A549 (cell line): Measurements from ENCODE around the gene TNNC1. TPM values are rescaled to one million over a fixed set of nuclear protein-coding genes. Genes with fewer than 3 reads are reported as not detected.

Experiments used
- ATAC-seq, 2 experiments: fragments of 200-7000 bp in 1 of 2; fragments of >200 bp in 1 of 2; cut with Nextera tagmentation in 1 of 2; cut with Tn5 transposase in 1 of 2; 3 replicates each; pipeline versions ENCODE4 v1.8.0 to v1.9.1; 2018 to 2020; ENCODE audit warnings: mild to moderate bottlenecking in 1 of 2, moderate library complexity in 1 of 2
- CTCF ChIA-PET: fragments of 300-600 bp; sonication (Branson Sonifier 250); formaldehyde crosslinking; extraction: SDS; loops from one replicate; lab custom pipeline; 2021; ENCODE audit warnings: antibody characterized with exemption, inconsistent platforms; lab: Yijun Ruan, JAX
- POLR2A ChIA-PET: fragments of 350-600 bp; formaldehyde crosslinking; extraction: SDS; loops from one replicate; lab custom pipeline; 2021; ENCODE audit warnings: antibody characterized with exemption, inconsistent platforms; lab: Yijun Ruan, JAX
- DNase-seq, 2 experiments: peaks; one replicate each; pipeline versions ENCODE4 v3.0.0 to v3.0.0-alpha.2; 2011 to 2016; ENCODE audit warnings: low read depth in 1 of 2, low spot score in 1 of 2
- FAIRE-seq: peaks from 2 replicates; lab custom pipeline; 2011; peaks lifted over from hg19 to GRCh38; lab: Jason Lieb, UNC
- H3K27ac ChIP-seq, 2 experiments: fragments of >200 bp; sonication (Bioruptor Twin); formaldehyde crosslinking; 3 replicates each; pipeline ENCODE4 v1.5.1; 2016 to 2017
- H3K4me1 ChIP-seq: fragments of >200 bp; sonication (Bioruptor Twin); formaldehyde crosslinking; 3 replicates; pipeline ENCODE4 v1.6.1; 2016
- H3K4me2 ChIP-seq: fragments of >200 bp; sonication (Bioruptor Twin); formaldehyde crosslinking; 3 replicates; pipeline ENCODE4 v1.6.1; 2016
- H3K4me3 ChIP-seq: fragments of >200 bp; sonication (Bioruptor Twin); formaldehyde crosslinking; 3 replicates; pipeline ENCODE4 v1.5.1; 2016
- H3K9me3 ChIP-seq: fragments of >200 bp; sonication (Bioruptor Twin); formaldehyde crosslinking; 3 replicates; pipeline ENCODE4 v1.6.1; 2016
- ATOH8 ChIP-seq: fragments of 250-450 bp; sonication (Bioruptor Pico); IDR thresholded peaks from 2 replicates; pipeline ENCODE4 v1.5.0; 2020; ENCODE audit warnings: low read depth, mild to moderate bottlenecking, moderate library complexity
- BCL3 ChIP-seq: fragments of >200 bp; sonication (Bioruptor Twin); formaldehyde crosslinking; IDR thresholded peaks from 3 replicates; pipeline ENCODE4 v1.6.1; 2016
- BHLHE40 ChIP-seq: IDR thresholded peaks from 2 replicates; pipeline ENCODE4 v1.6.1; 2012; ENCODE audit warnings: low read depth, low read length, inconsistent platforms
- CBX2 ChIP-seq: fragments of 200-600 bp; sonication (generic); IDR thresholded peaks from 2 replicates; pipeline ENCODE4 v1.6.1; 2016; ENCODE audit warnings: low read depth, mild to moderate bottlenecking, borderline replicate concordance
- CBX8 ChIP-seq: fragments of 200-600 bp; sonication (generic); IDR thresholded peaks from 2 replicates; pipeline ENCODE4 v1.6.1; 2016
- CHD2 ChIP-seq: fragments of 150-350 bp; IDR thresholded peaks from 2 replicates; pipeline ENCODE4 v1.6.1; 2014; ENCODE audit warnings: low read length; ENCODE audit not compliant: partially characterized antibody
- EHMT2 ChIP-seq: fragments of 200-600 bp; sonication (generic); IDR thresholded peaks from 2 replicates; pipeline ENCODE4 v1.6.1; 2016; ENCODE audit warnings: antibody characterized with exemption, low read depth, mild to moderate bottlenecking, moderate library complexity
- ELK1 ChIP-seq: fragments of 150-350 bp; IDR thresholded peaks from 2 replicates; pipeline ENCODE4 v1.6.1; 2014; ENCODE audit warnings: low read depth, mild to moderate bottlenecking, low read length
- EP300 ChIP-seq, 2 experiments: fragments of >200 bp; sonication (Bioruptor Twin); formaldehyde crosslinking; IDR thresholded peaks; 2 replicates in 1 of 2; 3 replicates in 1 of 2; pipeline ENCODE4 v1.6.1; 2016 to 2017
- FOSL2 ChIP-seq, 2 experiments: fragments of 450-650 bp in 1 of 2; fragments of >200 bp in 1 of 2; sonication (Bioruptor Twin) in 1 of 2; formaldehyde crosslinking; IDR thresholded peaks; 2 replicates each; pipeline versions ENCODE4 v1.5.0 to v1.6.1; 2016 to 2020; ENCODE audit warnings: mild to moderate bottlenecking in 1 of 2, moderate library complexity in 1 of 2
- FOXS1 ChIP-seq: fragments of 250-450 bp; sonication (Bioruptor Pico); IDR thresholded peaks from 2 replicates; pipeline ENCODE4 v1.5.0; 2020; ENCODE audit warnings: mild to moderate bottlenecking, moderate library complexity
- HDAC2 ChIP-seq: fragments of 200-600 bp; sonication (generic); IDR thresholded peaks from 2 replicates; pipeline ENCODE4 v1.6.1; 2016
- HEYL ChIP-seq: fragments of 250-450 bp; sonication (Bioruptor Pico); IDR thresholded peaks from 2 replicates; pipeline ENCODE4 v1.8.0; 2021; ENCODE audit warnings: mild to moderate bottlenecking, moderate library complexity
- HMGXB4 ChIP-seq: fragments of 250-450 bp; sonication (Bioruptor Pico); IDR thresholded peaks from 2 replicates; pipeline ENCODE4 v1.5.0; 2021; ENCODE audit warnings: mild to moderate bottlenecking, moderate library complexity, borderline replicate concordance
- HOXA7 ChIP-seq: fragments of 250-450 bp; sonication (Bioruptor Pico); IDR thresholded peaks from 2 replicates; pipeline ENCODE4 v1.5.0; 2020; ENCODE audit warnings: mild to moderate bottlenecking, moderate library complexity
- HOXB5 ChIP-seq: fragments of 250-450 bp; sonication (Bioruptor Pico); IDR thresholded peaks from 2 replicates; pipeline ENCODE4 v1.5.0; 2020; ENCODE audit warnings: mild to moderate bottlenecking, moderate library complexity
- JUN ChIP-seq, 2 experiments: fragments of >200 bp; sonication (Bioruptor Twin); formaldehyde crosslinking; IDR thresholded peaks; 2 replicates in 1 of 2; 3 replicates in 1 of 2; pipeline ENCODE4 v1.6.1; 2016 to 2017
- MYC ChIP-seq: IDR thresholded peaks from 2 replicates; pipeline ENCODE4 v1.6.1; 2012; ENCODE audit warnings: mild to moderate bottlenecking, inconsistent platforms, low read length, improper control_type of control experiment, borderline replicate concordance
- NFE2L2 ChIP-seq: fragments of 150-350 bp; conservative IDR thresholded peaks from 2 replicates; pipeline ENCODE4 v1.6.1; 2014; ENCODE audit warnings: low read length
- NR3C1 ChIP-seq: fragments of >200 bp; sonication (Bioruptor Twin); formaldehyde crosslinking; IDR thresholded peaks from 3 replicates; pipeline ENCODE4 v1.6.1; 2017
- POLR2AphosphoS2 ChIP-seq: conservative IDR thresholded peaks from 2 replicates; pipeline ENCODE4 v1.6.1; 2012; ENCODE audit warnings: low read length, improper control_type of control experiment, inconsistent platforms
- RARB ChIP-seq: fragments of 250-450 bp; sonication (Bioruptor Pico); IDR thresholded peaks from 2 replicates; pipeline ENCODE4 v1.8.0; 2021; ENCODE audit warnings: mild to moderate bottlenecking, moderate library complexity
- RCOR1 ChIP-seq: fragments of 150-350 bp; IDR thresholded peaks from 2 replicates; pipeline ENCODE4 v1.6.1; 2014; ENCODE audit warnings: antibody characterized with exemption, low read length, low read depth
- SMC3 ChIP-seq: fragments of >200 bp; sonication (Bioruptor Twin); formaldehyde crosslinking; IDR thresholded peaks from 3 replicates; pipeline ENCODE4 v1.6.1; 2018; ENCODE audit warnings: inconsistent platforms
- TFCP2L1 ChIP-seq: fragments of 250-450 bp; sonication (Bioruptor Pico); IDR thresholded peaks from 2 replicates; pipeline ENCODE4 v1.5.0; 2021; ENCODE audit warnings: mild to moderate bottlenecking
- USF2 ChIP-seq: fragments of 450-650 bp; IDR thresholded peaks from 2 replicates; pipeline ENCODE4 v1.6.1; 2014; ENCODE audit warnings: antibody characterized with exemption
- ZC3H11A ChIP-seq: fragments of 450-650 bp; IDR thresholded peaks from 2 replicates; pipeline ENCODE4 v1.6.1; 2014; ENCODE audit warnings: antibody characterized with exemption, mild to moderate bottlenecking
- ZNF302 ChIP-seq: fragments of 250-450 bp; sonication (Bioruptor Pico); IDR thresholded peaks from 2 replicates; pipeline ENCODE4 v1.9.0; 2021; ENCODE audit warnings: inconsistent platforms, mild to moderate bottlenecking, moderate library complexity
- ZSCAN20 ChIP-seq: fragments of 250-450 bp; sonication (Bioruptor Pico); IDR thresholded peaks from 2 replicates; pipeline ENCODE4 v1.8.0; 2022; ENCODE audit warnings: mild to moderate bottlenecking, moderate library complexity
- WGBS: methylation state at CpG from one replicate; pipeline ENCODE4 v1.1.6; 2017; ENCODE audit errors: missing lambda C conversion rate; 5-methylcytosine and 5-hydroxymethylcytosine counted together
- polyA plus RNA-seq, 4 experiments: library from polyadenylated mRNA; depleted of rRNA in 3 of 4; stranded (reverse); fragments of >200 nt; fragmentation: RNase III in 1 of 4; extraction: RNeasy Plus Mini Kit Qiagen cat#74134 plus additional on column Dnase treatment in 1 of 4; gene quantifications; 2 replicates in 3 of 4; 3 replicates in 1 of 4; pipeline ENCODE4 v1.2.3, GENCODE V29; 2011 to 2017

TNNC1 gene
- polyA plus RNA-seq, 2 of the 4 experiments (the other 2 are of a cell fraction) = 2.6 to 4.5 TPM

GRCh38 chr3:52406231-52406661 lies 47.6 kb downstream of the TNNC1 start:
- Histone ChIP-seq H3K4me1 (peaks cover 10% of the 10 kb centered on the region; the same call in 2 of the 3 replicates), H3K4me3 (no peak overlapping the region), H3K27ac (no peak overlapping the region), H3K9me3 (no peaks in the 10 kb centered on the region), H3K4me2 (no peak overlapping the region)
- CTCF ChIA-PET = interaction anchor here (1.3 to 2.2 kb wide), 2 partner anchors 22 to 67 kb away, joined by 3 to 5 read pairs; no protein-coding TSS in a partner anchor
- no peak for DNase-seq
- POLR2A ChIA-PET = no interaction called here
- no peak for FAIRE-seq
- WGBS = 95% methylated on average over 4 of the region's 11 CpGs
- TF ChIP-seq CBX8 (no peak), RARB (CRISPR knock-in tag) (no peak), FOSL2 (IDR thresholded peaks at IDR 0.05) (no peak), FOSL2 (CRISPR knock-in tag; IDR thresholded peaks at IDR 0.05) (no peak), HOXA7 (CRISPR knock-in tag) (no peak), EHMT2 (no peak), RCOR1 (no peak), NR3C1 (no peak), ZC3H11A (no peak), TFCP2L1 (CRISPR knock-in tag) (no peak), EP300 (IDR thresholded peaks at IDR 0.05) (no peak), USF2 (no peak), ELK1 (no peak)
- no peak for ATAC-seq

- TF ChIP-seq FOSL2 (IDR thresholded peaks at IDR 0.05) = no peak
- TF ChIP-seq FOSL2 (CRISPR knock-in tag; IDR thresholded peaks at IDR 0.05) = no peak
- no peak for TF ChIP-seq BHLHE40
- no peak for TF ChIP-seq RCOR1
- no peak for TF ChIP-seq NFE2L2
- no peak for TF ChIP-seq CHD2
- no peak for TF ChIP-seq HOXA7 (CRISPR knock-in tag)
- no peak for TF ChIP-seq HEYL
- no peak for TF ChIP-seq ZSCAN20 (CRISPR knock-in tag)
- TF ChIP-seq FOXS1 (CRISPR knock-in tag) = no peak
- TF ChIP-seq SMC3 = no peak
- TF ChIP-seq JUN (IDR thresholded peaks at IDR 0.05) = no peak
- TF ChIP-seq EP300 (IDR thresholded peaks at IDR 0.05) = no peak
- no peak for TF ChIP-seq ZNF302 (CRISPR knock-in tag)
- 91% methylated on average over 4 of the region's 4 CpGs for WGBS
- DNase-seq (no peak), ATAC-seq (no peak), FAIRE-seq (no peak)
- no peak overlapping the region for H3K4me3 ChIP-seq
- H3K4me1 ChIP-seq = peaks cover 9% of the 10 kb centered on the region; the same call in 2 of the 3 replicates
- POLR2A ChIA-PET = no interaction called here
- CTCF ChIA-PET = interaction anchor here (1.1 to 2.2 kb wide), 3 partner anchors 23 to 67 kb away, joined by 3 to 5 read pairs (median 5); no protein-coding TSS in a partner anchor
- no peak overlapping the region for H3K27ac ChIP-seq
- H3K4me2 ChIP-seq = no peak overlapping the region
- no peaks in the 10 kb centered on the region for H3K9me3 ChIP-seq
These were observed 48.2 kb downstream of the TNNC1 start for GRCh38 chr3:52405601-52406110.

- Histone ChIP-seq H3K4me3 (no peak overlapping the region), H3K9me3 (no peaks in the 10 kb centered on the region), H3K27ac (no peak overlapping the region), H3K4me2 (no peak overlapping the region), H3K4me1 (peaks cover 9% of the 10 kb centered on the region; the same call in 2 of the 3 replicates)
- POLR2A ChIA-PET = interaction anchor here (0.6 kb wide), 1 partner anchor 210 kb away, joined by 3 read pairs; no protein-coding TSS in a partner anchor
- 96% methylated on average over 3 of the region's 6 CpGs for WGBS
- ATAC-seq = no peak
- no peak for FAIRE-seq
- CTCF ChIA-PET = interaction anchor here (1.1 to 2.2 kb wide), 3 partner anchors 23 to 185 kb away, joined by 3 to 5 read pairs (median 5); no protein-coding TSS in a partner anchor
- DNase-seq = no peak
- TF ChIP-seq HMGXB4 (CRISPR knock-in tag) = no peak
- TF ChIP-seq BCL3 = no peak
- no peak for TF ChIP-seq NR3C1
- no peak for TF ChIP-seq POLR2AphosphoS2
- no peak for TF ChIP-seq HDAC2
- no peak for TF ChIP-seq RCOR1
- no peak for TF ChIP-seq CBX2
- no peak for TF ChIP-seq ATOH8 (CRISPR knock-in tag)
- TF ChIP-seq ZSCAN20 (CRISPR knock-in tag) = no peak
- TF ChIP-seq NFE2L2 = no peak
- TF ChIP-seq MYC = no peak
- TF ChIP-seq TFCP2L1 (CRISPR knock-in tag) = no peak
- no peak for TF ChIP-seq RARB (CRISPR knock-in tag)
- TF ChIP-seq HOXB5 (CRISPR knock-in tag) = no peak
These were observed 48.8 kb downstream of the TNNC1 start for GRCh38 chr3:52405066-52405465.
